Activated CD4-positive, alpha-beta T cell treated with anti-CD3 and anti-CD28 coated beads for 36 hours (primary cell): ENCODE results near the gene LYRM4. TPM values are rescaled to one million over a fixed set of nuclear protein-coding genes. Genes with fewer than 3 reads are reported as not detected.

Experiments
- microRNA-seq: library from miRNA; unstranded; fragments of <30 nt; microRNA quantifications from one replicate; pipeline ENCODE4 v1.2.0, GENCODE V29; 2021; ENCODE audit warnings: borderline replicate concordance
- total RNA-seq, 2 experiments: library from RNA; stranded (reverse); gene quantifications; one replicate each; pipeline ENCODE4 v1.2.3, GENCODE V29; 2021

Gene LYRM4
- total RNA-seq, 2 experiments from 2014 or later, result 46.4 to 53.4 TPM

Small RNAs within 50 kb of the gene (microRNA-seq; reads per million reads assigned to microRNA genes)
- gene MIR3691, result 3.2 reads per million

Other genes with a start within 250 kb of the LYRM4 start
- under 1 TPM; 0.09 to 0.11 TPM for gene PPP1R3G, start 175.6 kb downstream of the LYRM4 start, total RNA-seq
- 10 to 100 TPM; 17.6 to 18.4 TPM for gene FARS2, start 563 bp upstream of the LYRM4 start, total RNA-seq